ENCODE results near the gene SLC38A10.

Gene SLC38A10

GRCh38 chr17:81317961-81318605 is 23.0 kb upstream of the SLC38A10 start:
- no peak overlapping the region for H3K4me3 ChIP-seq (replicated peaks in 1 of 2; ENCODE audit: low read depth in 2 of 2, low read length in 2 of 2)
- TF ChIP-seq, protein P1, sequence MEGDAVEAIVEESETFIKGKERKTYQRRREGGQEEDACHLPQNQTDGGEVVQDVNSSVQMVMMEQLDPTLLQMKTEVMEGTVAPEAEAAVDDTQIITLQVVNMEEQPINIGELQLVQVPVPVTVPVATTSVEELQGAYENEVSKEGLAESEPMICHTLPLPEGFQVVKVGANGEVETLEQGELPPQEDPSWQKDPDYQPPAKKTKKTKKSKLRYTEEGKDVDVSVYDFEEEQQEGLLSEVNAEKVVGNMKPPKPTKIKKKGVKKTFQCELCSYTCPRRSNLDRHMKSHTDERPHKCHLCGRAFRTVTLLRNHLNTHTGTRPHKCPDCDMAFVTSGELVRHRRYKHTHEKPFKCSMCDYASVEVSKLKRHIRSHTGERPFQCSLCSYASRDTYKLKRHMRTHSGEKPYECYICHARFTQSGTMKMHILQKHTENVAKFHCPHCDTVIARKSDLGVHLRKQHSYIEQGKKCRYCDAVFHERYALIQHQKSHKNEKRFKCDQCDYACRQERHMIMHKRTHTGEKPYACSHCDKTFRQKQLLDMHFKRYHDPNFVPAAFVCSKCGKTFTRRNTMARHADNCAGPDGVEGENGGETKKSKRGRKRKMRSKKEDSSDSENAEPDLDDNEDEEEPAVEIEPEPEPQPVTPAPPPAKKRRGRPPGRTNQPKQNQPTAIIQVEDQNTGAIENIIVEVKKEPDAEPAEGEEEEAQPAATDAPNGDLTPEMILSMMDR (IDR thresholded peaks at IDR 0.05; ENCODE audit: low read depth, low read length), result no peak
- no peak for DNase-seq (ENCODE audit: low read depth in 2 of 2)

DNA sequence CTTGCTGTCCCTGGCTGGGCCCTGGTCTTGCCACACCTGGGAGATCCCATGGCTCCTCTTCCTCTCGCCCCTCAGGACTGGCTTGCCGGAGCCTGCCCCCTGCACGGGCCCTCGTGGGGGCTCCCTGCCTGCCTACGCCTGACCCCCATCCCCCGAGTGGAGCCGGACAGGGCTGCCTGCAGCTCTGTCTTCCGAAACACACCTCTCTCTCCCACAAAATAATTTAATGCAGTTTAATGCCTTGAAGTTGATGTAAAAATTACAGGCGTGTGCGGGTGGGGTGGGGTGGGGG is 22.4 kb upstream of the SLC38A10 start:
- no peak overlapping the region for H3K4me3 ChIP-seq (replicated peaks in 1 of 2; ENCODE audit: low read depth in 2 of 2, low read length in 2 of 2)
- TF ChIP-seq, protein P1 (IDR thresholded peaks at IDR 0.05; ENCODE audit: low read depth, low read length), result no peak
- DNase-seq (ENCODE audit: low read depth in 2 of 2), result no peak

DNA sequence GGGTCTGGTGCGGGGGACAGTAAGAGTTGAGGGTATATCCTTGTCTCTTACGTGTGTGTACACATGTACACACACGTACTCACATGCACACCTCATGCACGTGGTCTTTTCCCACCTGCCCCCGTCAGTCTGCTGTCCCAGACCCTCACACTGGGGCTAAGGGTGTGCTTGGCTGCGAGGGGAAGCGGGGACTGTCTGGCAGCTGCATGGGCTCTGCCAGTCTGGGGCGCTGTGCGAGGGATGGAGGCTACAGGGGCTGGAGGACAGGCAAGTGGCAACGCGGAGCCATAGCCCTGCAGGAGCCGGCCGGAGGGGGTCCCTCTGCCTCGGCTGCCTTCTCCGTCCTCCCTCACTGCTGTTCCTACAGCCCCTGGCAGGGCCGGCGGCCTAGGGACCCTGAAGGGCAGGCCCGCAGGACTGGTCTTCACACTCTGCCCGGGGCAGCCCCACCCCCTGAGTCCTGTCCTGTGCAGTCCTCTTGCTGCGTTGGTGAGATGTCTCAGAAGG is 20.8 kb upstream of the SLC38A10 start:
- H3K4me3 ChIP-seq (replicated peaks in 1 of 2; ENCODE audit: low read depth in 2 of 2, low read length in 2 of 2), result no peak overlapping the region
- TF ChIP-seq, protein P1 (IDR thresholded peaks at IDR 0.05; ENCODE audit: low read depth, low read length), result no peak
- no peak for DNase-seq (ENCODE audit: low read depth in 2 of 2)

DNA sequence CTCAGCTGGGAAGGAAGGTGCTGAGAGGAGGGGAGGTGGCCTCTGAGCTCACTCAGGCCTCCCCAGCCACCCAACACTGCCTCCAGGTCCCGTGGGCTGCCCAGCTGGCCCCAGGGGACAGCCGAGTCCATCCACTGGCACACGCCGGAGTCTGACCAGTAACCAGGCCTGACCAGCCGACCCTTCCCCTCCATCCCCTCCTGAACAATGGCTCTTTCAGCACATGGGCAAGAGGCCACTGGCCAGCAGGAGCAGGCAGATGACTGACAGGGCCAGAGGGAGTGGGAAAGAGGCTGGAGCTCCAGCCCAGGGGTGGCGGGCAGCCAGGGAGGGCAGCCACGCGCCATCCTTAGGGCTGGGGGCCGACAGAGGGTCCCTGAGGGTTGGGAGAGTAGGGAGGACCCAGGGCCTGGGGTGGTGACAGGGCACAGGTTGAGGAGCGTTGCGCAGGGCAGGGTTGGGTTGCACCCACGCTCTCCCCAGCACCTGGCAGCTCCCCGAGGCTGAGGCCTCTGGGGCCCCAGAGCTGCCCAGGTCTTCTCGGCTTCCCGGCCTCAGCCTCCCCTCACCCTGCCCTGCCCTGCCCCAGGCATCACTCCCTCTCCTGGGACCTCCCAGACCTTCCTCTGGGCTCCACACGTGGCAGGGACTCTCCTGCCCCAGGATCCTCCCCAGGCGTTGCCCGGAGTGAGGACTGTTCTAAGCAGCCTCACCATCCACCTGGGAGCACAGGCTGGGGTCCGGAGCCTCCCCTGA is 20.2 kb upstream of the SLC38A10 start:
- TF ChIP-seq, protein P1 (IDR thresholded peaks at IDR 0.05; ENCODE audit: low read depth, low read length), result no peak
- no peak for DNase-seq (ENCODE audit: low read depth in 2 of 2)
- H3K4me3 ChIP-seq (replicated peaks in 1 of 2; ENCODE audit: low read depth in 2 of 2, low read length in 2 of 2), result no peak overlapping the region

- TF ChIP-seq, protein P1 (IDR thresholded peaks at IDR 0.05; ENCODE audit: low read depth, low read length), result no peak
- DNase-seq (ENCODE audit: low read depth in 2 of 2), result no peak
- no peak overlapping the region for H3K4me3 ChIP-seq (replicated peaks in 1 of 2; ENCODE audit: low read depth in 2 of 2, low read length in 2 of 2)
Measured at GRCh38 chr17:81314398-81315081, 19.4 kb upstream of the SLC38A10 start.

DNA sequence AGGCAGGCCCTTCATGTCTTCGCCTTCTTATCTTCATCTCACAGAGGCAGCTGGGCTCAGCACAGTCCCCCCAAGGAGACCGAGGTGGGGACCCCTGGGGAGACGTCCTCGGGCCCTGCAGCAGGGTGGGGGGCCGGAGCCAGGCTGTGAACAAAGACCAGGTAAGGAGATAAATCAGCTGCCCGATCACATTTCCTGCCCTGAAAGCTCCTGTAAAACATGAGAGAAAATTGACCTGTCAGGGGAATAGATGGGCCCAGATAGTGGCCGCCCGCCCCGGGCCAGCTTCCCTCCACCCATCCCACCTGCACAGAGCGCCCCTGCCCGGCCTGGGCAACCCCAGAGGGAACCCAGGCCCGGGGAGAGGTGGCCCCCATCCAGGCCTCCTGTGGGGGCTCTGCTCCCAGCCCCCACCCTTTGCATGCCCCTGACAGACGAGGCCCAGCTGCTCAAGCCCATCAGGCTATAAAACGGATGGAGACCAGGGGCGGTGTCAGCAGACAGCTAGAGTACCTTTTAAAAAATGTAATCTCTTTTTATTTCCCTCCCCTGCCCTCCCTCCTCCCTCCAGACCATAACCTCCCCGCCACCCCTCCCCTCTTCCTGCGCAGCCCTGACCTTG is 18.8 kb upstream of the SLC38A10 start:
- TF ChIP-seq, protein P1 (IDR thresholded peaks at IDR 0.05; ENCODE audit: low read depth, low read length), result no peak
- no peak overlapping the region for H3K4me3 ChIP-seq (replicated peaks in 1 of 2; ENCODE audit: low read depth in 2 of 2, low read length in 2 of 2)
- DNase-seq (ENCODE audit: low read depth in 2 of 2), result no peak
